Activated CD4-positive, CD25-positive, alpha-beta regulatory T cell (primary cell): Measurements from ENCODE around the gene DOLPP1.

Source experiments
- DNase-seq, 4 experiments: peaks; one replicate each; lab custom pipeline; 2025; lab: John Stamatoyannopoulos, UW

The DOLPP1 gene

DNA sequence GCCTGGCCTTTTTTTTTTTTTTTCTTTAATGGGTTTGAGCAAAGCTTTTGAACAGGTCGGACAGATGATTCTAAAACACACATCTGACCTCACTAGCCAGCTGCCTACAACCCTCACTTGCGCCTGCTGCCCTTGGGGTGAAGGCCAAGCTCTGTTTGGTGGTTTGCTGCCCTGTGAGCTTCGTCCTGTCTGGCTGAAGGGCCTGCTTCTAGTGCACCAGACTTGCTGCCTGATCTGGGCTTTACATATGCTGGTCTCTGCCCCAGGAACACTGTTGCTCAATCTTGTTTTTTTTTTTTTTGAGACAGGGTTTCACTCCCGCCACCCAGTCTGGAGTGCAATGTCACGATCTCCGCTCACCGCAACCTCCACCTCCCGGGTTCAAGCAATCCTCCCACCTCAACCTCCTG lies 16.4 kb upstream of the DOLPP1 start:
- DNase-seq, result no peak

DNA sequence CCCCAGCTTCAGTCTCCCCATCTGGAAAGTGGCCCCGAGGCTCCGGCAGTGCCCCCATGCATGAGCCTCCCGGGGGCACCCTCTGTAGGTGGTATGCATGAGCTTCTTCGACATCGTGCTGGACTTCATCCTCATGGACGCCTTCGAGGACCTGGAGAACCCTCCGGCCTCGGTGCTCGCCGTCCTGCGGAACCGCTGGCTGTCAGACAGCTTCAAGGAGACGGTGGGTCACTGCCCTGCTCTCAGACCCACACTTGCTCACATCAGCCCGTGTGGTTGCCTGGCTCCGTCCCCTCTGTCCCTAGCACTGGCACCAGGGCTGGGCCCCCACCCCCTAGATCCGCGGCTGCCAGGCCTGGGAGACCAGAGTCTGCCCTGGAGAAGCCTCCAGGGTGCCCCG lies 12.8 kb upstream of the DOLPP1 start:
- no peak for DNase-seq

DNA sequence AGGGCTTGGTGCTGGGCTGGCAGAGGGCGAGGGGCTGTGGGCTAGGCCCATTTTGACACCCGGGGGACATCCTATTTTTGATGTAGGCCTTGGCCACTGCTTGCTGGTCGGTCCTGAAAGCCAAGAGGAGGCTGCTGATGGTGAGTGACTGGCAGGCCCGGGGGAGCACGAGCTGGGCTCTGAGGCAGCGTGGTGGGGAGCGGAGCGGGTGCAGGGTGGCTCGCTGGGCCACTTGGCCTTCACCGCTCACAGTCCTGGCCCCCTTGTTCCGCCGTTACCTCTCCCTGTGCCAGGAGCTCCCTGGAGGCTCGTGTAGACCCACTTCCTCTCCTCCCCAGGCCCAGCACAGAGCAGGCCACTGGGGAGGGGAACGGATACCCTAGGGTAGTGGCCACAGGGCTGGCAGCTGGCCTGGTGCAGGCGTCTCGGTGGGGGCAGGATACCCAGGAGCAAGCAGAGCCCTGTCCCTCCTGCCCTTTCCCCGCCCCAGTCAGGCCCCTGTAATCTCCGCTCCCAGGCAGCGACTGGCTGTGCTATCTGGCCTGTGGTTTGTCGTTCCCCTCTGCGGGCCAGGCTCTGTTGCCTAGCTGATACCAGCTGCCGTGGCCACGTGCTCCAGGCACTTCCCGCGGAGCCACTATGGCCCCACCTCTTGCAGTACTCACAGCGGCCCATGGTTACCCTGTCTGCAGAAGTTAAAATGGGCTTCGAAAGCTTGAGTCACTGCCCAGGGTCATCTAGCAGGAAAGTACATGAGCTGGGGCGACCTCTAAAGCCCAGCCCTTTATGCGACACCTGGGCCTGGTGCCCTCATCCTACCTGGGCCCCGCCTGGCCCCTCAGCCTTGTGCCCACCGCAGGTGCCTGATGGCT lies 11.7 kb upstream of the DOLPP1 start:
- DNase-seq, result peak in 2 of 4 experiments; percentile 30 to 38

DNA sequence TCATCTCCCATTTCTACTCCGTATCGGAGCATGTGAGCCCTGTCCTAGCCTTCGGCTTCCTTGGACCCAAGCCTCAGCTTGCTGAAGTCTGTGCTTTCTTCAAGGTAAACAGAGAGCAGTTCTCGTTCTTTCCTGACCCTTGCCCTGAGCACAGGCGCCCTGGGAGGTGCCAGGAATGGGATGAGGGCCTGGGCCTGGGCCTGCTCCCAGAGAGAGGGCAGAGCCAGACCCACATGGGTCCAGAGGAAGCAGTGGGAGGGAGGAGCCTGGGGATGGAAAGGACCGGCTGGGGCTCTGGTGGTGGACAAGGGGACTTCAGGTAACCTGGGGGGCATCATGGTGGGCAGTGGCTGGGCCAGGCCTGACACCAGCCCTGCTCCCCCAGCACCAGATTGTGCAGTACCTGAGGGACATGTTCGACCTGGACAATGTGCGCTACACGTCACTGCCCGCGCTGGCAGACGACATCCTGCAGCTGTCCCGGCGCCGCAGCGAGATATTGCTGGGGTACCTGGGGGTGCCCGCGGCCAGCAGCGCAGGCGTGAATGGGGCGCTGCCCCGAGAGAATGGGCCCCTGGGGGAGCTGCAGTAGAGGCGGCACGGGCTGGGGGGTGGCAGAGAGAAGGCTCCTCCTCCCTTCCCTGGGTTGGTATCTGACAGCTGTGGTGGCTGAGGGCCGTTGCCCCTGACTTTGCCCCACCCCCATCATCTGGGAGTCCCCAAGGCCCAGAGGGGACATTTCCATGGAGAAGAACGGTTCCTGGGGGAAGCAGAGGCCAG lies 10.9 kb upstream of the DOLPP1 start:
- DNase-seq, result no peak

DNA sequence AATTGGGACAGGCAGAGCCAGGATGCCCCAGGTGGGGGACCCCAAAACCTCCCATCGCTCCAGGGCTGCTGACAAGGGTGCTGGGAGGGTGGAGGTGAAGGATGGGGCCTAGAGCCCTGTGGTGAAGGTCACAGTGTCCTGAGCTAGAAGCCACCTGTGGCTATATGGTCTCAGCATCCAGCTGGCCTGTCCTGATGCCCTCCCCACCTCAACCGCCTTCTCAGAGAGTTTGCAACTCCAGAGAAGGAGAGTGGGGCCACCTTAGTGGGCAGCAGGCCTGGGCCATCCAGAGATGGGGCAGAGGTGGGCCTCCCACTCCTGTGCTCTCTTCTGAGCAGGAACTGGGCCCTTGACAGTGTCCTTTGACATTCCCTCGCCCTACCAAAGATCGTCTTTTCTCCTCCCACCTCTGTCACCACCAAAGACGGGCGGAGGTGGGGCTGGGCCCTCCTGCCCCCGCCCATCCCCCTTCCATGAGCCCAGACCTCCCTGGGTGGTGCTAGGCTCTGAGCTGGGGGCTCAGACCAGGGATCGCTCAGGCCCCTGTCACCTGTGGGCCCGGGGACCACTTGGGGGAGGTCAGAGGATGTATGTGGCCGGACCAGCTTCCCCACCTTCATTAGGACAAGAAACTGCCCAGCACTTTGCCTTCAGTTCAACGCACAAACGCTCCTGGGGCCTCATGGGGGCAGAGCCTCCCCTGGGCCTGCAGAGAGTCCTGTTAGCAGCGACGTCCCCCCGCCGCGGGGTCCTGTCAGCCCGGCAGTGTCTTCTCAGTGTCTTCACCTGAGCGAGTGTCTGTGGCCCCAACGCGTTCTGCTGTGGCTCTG lies 10.0 kb upstream of the DOLPP1 start:
- no peak for DNase-seq

DNA sequence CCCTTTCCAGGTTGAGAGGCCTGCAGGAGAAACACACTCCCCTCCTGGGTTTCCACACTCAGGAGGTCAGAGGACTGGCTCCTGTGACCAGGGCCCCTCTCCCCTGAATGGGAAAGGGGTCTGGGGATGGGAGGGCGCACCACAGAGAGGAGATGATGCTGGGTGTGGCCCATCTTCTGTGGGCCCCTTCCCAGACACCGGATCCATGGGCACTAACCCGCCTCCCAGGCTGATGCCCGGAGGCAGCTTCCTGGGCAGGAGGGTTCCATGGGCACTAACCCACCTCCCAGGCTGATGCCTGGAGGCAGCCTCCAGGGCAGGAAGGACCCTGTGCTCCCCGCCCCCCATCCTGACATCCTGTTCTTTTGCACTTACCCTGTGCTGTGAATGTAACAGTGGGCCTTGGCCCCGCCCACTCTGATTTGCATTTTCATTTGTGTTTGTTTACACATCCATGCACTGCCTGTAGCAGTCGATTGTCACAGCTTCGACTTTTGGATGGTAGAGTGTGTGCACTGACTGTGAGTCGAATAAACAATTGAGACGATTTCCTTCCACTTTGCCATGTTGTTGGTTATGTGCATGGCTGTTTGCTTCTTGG lies 9.3 kb upstream of the DOLPP1 start:
- DNase-seq, result peak in 1 of 4 experiments; percentile 20

DNA sequence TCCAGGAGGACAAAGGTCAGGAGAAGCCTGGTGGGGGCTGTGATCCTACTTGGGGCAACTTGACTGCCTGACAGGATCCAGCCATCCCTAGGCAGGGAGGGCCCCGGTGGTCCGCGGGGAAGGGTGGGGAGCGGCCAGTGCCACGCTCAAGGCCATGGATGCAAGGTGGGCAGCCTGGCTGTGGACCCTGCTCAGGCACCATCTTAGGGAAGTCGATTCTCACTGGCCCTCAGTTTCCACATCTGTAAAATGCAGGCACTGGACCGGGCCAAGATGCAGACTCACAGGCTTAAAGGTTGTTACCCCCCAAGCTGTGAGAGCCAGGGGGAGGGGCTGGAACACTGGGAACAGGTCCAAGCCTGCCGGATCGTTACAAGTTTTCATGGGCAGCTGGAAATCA lies 8.7 kb upstream of the DOLPP1 start:
- DNase-seq, result no peak

DNA sequence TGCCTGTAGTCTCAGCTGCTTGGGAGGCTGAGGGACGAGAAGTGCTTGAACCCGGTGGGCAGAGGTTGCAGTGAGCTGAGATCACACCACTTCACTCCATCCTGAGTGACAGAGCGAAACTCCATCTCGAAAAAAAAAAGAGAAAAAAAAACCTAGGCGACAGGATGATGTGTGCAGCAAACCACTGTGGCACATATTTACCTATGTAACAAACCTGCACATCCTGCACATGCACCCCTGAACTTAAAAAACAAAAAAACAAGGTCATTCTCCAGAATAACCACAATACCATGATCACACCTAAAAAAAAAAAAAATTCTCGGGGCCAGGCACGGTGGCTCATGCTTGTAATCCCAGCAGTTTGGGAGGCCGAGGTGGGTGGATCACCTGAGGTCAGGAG lies 7.5 kb upstream of the DOLPP1 start:
- DNase-seq, result no peak

DNA sequence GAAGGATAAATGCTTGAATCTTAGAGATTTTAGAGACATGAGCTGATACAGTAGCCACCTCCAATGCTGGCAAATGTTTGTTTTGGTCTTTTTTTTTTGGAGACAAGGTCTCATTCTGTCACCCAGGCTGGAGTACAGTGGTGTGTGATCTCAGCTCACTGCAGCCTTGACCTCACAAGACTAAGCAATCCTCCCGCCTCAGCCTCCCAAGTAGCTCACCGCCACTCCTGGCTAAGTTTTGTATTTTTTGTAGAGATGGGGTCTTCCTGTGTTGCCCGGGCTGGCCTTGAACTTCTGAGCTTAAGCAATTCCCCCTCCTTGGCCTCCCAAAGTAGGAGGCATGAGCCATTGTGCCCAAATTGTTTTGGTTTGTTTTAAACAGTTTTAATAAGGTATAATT lies 6.8 kb upstream of the DOLPP1 start:
- DNase-seq, result no peak

DNA sequence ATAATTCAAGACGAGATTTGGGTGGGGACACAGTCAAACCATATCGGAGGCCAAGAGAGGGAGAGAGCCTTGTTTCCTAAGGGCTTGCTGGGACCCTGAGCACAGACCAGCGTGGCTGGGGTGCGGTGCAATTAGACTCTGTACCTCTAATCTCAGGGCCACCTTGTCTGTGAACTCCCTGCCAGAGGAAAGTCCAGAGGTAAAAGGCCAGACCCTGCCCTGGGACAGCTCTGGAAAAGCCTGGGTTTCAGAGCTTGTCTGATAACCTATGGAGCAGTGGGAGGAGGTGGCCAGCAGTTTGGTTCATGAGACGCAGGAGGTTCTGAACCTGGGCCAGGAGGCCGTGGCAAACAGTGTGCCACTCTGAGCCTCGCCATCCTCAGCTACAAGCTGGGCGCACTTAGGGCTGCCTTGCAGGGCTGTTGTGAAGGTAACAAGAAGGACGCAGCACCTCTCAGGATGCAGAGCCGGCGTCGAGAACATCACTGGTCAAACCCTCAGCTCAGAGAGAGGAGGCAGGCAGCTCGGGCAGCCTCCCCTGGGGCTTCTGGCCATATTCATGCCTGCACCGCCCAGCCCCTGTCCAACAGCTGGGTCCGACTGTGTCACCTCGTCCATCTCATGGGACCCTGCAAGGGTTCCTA lies 4.8 kb upstream of the DOLPP1 start:
- no peak for DNase-seq

DNA sequence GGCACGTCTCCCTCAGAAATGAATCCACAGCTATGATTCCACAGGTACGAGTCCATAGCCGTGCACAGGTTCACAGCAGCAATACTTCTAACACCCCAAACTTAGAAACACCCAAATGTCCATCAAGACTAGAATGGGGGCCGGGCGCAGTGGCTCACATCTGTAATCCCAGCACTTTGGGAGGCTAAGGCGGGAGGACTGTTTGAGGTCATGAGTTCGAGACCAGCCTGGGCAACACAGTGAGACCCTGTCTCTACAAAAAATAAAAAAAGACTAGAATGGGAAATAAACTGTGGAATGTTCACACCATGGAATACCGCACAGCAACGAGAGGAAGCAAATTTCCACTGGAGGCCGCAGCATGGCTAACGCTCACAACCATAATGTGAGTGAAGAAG lies 4.3 kb upstream of the DOLPP1 start:
- DNase-seq, result no peak

DNA sequence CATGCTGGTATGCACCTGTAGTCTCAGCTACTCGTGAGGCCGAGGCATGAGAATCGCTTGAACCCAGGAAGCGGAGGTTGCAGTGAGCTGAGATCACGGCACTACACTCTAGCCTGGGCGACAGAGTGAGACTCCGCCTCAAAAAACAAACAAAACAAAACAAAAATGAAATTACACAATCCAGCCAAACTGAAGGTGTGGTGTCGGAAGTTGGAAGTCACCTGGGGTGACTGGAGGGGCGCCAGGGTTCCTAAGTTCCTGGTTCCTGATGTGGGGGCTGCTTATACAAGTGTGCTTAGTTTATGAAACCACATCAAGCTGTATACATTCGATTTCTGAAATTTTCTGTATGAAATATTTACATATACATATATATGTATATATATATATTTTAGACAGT lies 3.7 kb upstream of the DOLPP1 start:
- no peak for DNase-seq

DNA sequence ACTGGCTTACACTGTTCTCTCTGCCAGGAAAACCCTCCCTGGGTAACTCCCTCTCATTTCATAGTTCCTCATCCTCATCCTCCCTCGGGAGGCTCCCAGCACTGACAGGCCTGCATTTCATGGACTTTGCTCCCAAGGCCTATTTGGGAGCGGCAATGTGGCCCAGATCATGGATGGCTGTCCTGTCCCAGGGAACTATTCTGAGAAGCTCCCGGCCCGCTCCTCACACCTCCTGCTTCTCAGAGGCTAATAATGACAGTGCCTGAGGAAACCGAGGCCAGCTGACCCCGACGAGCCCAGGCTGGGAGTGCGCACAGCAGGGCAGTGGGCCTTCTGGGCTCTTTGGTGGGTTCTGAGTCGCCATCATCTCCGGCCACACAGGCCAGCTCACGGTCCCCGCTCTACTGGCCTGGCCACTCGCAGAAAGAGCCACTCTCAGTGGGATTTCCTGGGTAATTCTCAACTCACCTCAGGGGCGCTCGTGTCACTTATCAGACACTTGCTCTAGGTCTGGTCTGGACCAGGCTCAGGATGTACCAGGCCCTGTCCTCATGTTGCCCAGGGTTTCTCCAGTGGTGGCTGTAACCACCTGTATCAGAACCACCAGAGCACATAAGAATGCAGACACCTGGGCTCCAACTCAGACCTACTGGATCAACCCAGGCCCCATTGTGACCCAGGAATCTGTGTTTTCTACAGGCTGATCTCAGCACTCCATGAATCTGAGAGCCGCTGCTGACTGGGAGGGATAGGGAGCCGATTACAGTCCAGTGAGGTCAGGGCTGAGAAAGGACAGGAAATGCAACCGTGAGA lies 2.0 kb upstream of the DOLPP1 start:
- DNase-seq, result no peak

DNA sequence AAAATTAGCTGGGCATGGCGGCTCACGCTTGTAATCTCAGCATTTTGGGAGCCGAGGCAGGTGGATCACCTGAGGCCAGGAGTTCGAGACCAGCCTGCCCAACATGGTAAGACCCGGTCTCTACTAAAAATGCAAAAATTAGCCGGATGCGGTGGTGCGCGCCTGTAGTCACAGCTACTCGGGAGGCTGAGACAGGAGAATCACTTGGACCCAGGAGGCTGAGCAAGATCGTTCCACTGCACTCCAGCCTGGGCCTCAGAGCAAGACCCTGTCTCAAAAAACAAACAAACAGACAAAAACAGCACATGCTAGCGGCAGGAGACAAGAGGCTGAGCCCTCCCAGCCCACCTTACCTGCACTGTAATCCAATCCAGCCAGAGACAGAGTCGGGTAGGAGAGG lies 1.1 kb upstream of the DOLPP1 start:
- DNase-seq, result no peak

DNA sequence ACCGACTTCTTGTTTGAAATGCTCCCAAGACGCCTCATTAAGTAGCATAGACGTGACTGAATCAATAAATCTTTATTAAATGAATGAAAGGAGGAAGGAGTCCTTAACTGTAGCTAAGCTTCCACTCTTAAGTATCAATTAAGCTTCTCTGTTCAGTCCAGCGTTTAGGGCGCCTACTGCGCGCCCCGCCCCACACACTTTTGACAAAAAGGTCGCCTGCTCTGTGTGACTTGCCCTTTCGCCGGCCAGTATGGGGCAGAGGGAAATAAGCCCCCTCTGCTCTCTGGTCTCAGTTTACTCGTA lies 662 bp upstream of the DOLPP1 start:
- DNase-seq, result no peak

DNA sequence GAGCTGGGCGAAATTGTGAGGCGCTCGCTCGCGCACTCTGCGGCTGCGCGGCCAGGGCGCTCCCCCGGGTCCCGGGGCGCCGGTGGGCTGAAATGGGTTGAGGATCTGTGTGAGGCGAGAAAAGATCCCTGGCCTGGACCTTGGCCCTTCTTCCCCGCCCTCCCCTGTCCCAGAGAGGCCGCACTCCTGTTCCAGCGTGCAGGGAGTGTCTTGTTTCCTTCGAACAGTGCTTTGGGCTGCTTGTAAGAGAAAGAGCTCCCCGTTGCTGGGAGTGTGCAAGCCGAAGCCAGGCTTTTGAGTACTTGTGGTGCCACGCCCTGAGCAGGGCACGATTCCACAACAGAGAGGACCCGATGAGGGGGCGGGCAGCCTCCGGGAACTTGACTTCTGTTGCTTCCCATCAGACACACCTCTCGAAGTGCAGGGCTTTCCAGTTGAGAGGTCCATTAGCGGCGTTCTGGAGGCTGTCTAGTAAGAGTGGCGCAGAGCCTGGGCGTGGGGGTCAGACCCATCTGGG lies 535 bp downstream of the DOLPP1 start:
- DNase-seq, result no peak

DNA sequence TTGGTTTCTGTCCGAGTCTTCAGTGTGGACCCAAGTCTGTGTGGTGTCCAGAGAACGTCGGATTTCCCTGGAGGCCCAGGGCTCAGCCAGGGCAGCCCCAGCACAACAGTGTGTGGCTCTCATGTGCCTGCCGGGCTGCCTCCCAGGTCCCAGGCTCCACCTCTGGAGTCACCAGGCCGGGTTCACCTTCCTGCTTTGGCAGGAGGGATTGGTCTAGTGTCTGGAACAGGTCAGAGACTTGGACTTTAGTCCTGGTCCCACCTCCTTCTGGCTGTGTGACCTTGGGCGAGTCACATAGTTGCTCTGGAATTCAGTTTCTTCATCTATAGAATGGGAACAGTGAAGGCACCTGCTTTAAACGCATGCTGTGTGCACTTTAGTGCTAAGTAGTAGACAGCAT lies 3.2 kb downstream of the DOLPP1 start:
- no peak for DNase-seq

DNA sequence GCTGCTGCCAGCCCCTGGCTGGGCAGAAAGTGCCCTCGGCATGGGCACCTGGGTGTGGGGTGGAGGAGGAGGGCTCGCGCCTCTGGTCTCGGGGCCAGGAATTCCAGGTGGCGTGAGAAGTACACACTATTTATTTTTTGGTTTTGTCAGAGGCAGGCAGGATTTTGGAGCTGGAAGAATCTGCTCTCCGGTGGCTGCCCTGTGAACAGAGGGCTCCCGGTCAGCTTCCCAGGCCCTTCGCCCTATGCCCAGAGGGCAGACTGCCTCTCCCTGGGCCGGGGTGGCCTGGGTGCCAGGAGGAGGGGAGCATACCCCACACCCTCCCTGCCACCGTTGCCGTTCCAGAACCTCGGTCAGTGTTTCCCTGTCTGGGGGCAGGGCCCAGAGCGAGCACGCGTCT lies 8.3 kb downstream of the DOLPP1 start:
- no peak for DNase-seq

DNA sequence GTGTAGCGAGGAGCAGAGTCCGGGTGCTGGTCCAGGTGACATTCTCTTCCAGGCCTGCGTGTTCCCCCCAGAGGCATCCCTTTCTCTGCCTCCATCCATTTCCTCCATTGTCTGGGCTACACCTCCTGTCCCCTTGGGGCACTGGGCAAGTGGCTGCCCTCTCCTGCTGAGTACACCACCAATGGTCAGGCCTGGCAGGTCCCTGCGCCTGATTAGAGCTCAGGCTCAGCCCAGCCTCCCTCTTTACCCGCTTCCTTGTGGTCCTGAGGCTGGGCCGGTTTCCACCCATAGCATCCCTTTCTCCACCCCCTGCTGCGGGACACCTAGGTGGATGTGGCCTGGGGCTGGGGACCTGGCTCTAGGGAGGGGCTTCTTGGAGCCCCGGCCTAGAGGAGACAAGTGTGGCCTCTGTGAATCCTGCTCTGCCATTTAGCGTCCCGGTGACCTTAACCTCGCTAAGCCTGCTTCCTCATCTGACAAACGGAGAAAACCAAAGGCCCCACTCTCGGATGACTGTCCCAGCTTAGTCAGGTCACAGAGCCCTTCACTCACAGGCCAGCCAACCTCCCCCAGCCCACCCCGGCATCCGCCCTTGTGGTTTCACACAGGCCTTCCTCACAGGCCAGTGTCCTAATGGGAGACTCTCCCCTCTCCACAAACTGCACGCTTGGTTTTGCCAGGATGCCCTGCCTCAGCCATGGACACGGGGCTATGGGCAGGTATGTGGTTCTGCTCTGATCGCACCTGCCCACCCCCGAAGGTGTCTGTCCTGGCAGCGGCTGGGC lies 12.9 kb downstream of the DOLPP1 start:
- no peak for DNase-seq
